ENCODE data around the gene TRIM25. TPM values are rescaled to one million over a fixed set of nuclear protein-coding genes. Genes with fewer than 3 reads are reported as not detected.

The TRIM25 gene
- total RNA-seq, 1 experiment from 2014 or later, result 135 TPM

- CTCF ChIA-PET, result no interaction called here
- TF ChIP-seq REST (IDR thresholded peaks at IDR 0.05; ENCODE audit: low read depth), result no peak
- no peak for TF ChIP-seq ELF1 (IDR thresholded peaks at IDR 0.05; ENCODE audit: borderline replicate concordance, low read depth)
- no peak for TF ChIP-seq SIN3A (IDR thresholded peaks at IDR 0.05; ENCODE audit: low read depth)
- no peak for TF ChIP-seq ATF3 (IDR thresholded peaks at IDR 0.05)
- TF ChIP-seq ZNF274 (IDR thresholded peaks at IDR 0.05; ENCODE audit: low read depth, low read length), result no peak
- no peak for TF ChIP-seq RAD21 (IDR thresholded peaks at IDR 0.05; ENCODE audit: low read depth)
- Histone ChIP-seq H3K79me2 (ENCODE audit: insufficient read depth, low read length) (peaks cover 11% of the 10 kb centered on the region; the same call in 1 of the 2 replicates), H3K4me1 (ENCODE audit: control insufficient read depth in 1 of 2, insufficient read depth in 2 of 2, low read length in 2 of 2) (peaks cover 0 to 21% of the 10 kb centered on the region in 2 experiments; a peak in 2 of 4 replicates), H3K36me3 (ENCODE audit: control insufficient read depth in 1 of 2, insufficient read depth in 2 of 2, low read length in 2 of 2) (peaks cover 62 to 77% of the 10 kb centered on the region in 2 experiments), H4K20me1 (ENCODE audit: insufficient read depth) (no peaks in the 10 kb centered on the region), H3K27ac (ENCODE audit: low read depth, low read length) (no peak overlapping the region), H3K9me2 (ENCODE audit: insufficient read depth) (no peaks in the 10 kb centered on the region), H3K9ac (ENCODE audit: low read length) (no peak overlapping the region), H3K27me3 (ENCODE audit: insufficient read depth, low read length) (no peaks in the 10 kb centered on the region), H3K9me3 (ENCODE audit: control insufficient read depth in 1 of 2, insufficient read depth in 1 of 2, low read depth in 1 of 2, low read length in 2 of 2) (no peaks in the 10 kb centered on the region), H3K4me3 (replicated peaks in 1 of 2; ENCODE audit: low read depth in 1 of 2, low read length in 2 of 2) (no peak overlapping the region), H2AFZ (ENCODE audit: low read depth, low read length, poor library complexity, severe bottlenecking) (no peak overlapping the region), H3K4me2 (ENCODE audit: low read length) (no peak overlapping the region)
- ATAC-seq (no peak), DNase-seq (ENCODE audit: low read depth, low spot score) (no peak)
- POLR2A ChIA-PET, result interaction anchor here (0.6 to 2.2 kb wide), 2 partner anchors 18 to 43 kb away, joined by 4 to 5 read pairs; partner anchors contain the start of gene TRIM25
- RAD21 ChIA-PET (ENCODE audit: low non-redundant PET in 1 of 2, low total read pairs in 2 of 2, uncharacterized antibody in 2 of 2, unreplicated experiment in 2 of 2), result no interaction called here
- BruUV-seq (replicated peaks), result no TSS peak
- intact Hi-C loops (cut with micrococcal nuclease), result no loop called here
Observed at GRCh38 chr17:56896217-56896967, 17.5 kb downstream of the TRIM25 start.

Data from HCT116 (cell line).